Colonic mucosa (tissue), 4 donors: ENCODE data around the gene DAP. TPM values are rescaled to one million over a fixed set of nuclear protein-coding genes. Genes with fewer than 3 reads are reported as not detected.

ENCODE experiments used
- DNase-seq: peaks from one replicate; pipeline ENCODE4 v3.0.0-alpha.2; 2020
- H3K27ac ChIP-seq: fragments of 200-600 bp; one replicate; pipeline ENCODE4 v1.8.0; 2021
- H3K27me3 ChIP-seq: fragments of 200-600 bp; one replicate; pipeline ENCODE4 v1.8.0; 2021
- H3K36me3 ChIP-seq: fragments of 200-600 bp; one replicate; pipeline ENCODE4 v1.8.0; 2021
- H3K4me1 ChIP-seq: fragments of 200-600 bp; one replicate; pipeline ENCODE4 v1.8.0; 2021; ENCODE audit warnings: mild to moderate bottlenecking
- H3K4me3 ChIP-seq: fragments of 200-600 bp; one replicate; pipeline ENCODE4 v1.8.0; 2021
- H3K9ac ChIP-seq, 2 donors: one replicate each; pipeline ENCODE4 v1.7.0; 2013; ENCODE audit warnings: control low read depth in 2 of 2, low read depth in 2 of 2, low read length in 2 of 2
- H3K9me3 ChIP-seq: fragments of 200-600 bp; one replicate; pipeline ENCODE4 v1.8.0; 2021
- CTCF ChIP-seq: fragments of 200-600 bp; IDR thresholded peaks from one replicate; pipeline ENCODE4 v1.8.0; 2022; ENCODE audit warnings: antibody characterized with exemption, mild to moderate bottlenecking
- intact Hi-C: fragments of 100-400 bp; cut with DNase I; formaldehyde crosslinking; loops from one replicate; pipeline ENCODE4 v1.14.1; 2022
- total RNA-seq, 2 donors: library from RNA; stranded (reverse); fragmentation: NEBNext Ultra II Directional in 1 of 2; extraction: Animal tissue kit (Norgen Biotek cat#: 25700) in 1 of 2; gene quantifications; one replicate each; pipeline ENCODE4 v1.2.1, GENCODE V29; 2021
- donor health status: healthy.
- donor health status: DM: no; HTN: no; CAD: no.
- donor health status: DM: no; HTN: no; CAD: no.

DAP gene
- total RNA-seq, 2 donors from 2014 or later: 106 to 133 TPM

GRCh38 chr5:10743951-10744350 lies 17.1 kb downstream of the DAP start:
- no peaks in the 10 kb centered on the region for H3K27me3 ChIP-seq
- H3K9me3 ChIP-seq: no peaks in the 10 kb centered on the region
- no peak overlapping the region for H3K4me3 ChIP-seq
- intact Hi-C loops: no loop called here
- peaks cover 7% of the 10 kb centered on the region for H3K36me3 ChIP-seq
- no peak overlapping the region for H3K27ac ChIP-seq
- no peak overlapping the region for H3K9ac ChIP-seq
- no peak for DNase-seq
- no peak for TF ChIP-seq CTCF
- peaks cover 13% of the 10 kb centered on the region for H3K4me1 ChIP-seq

- no peak overlapping the region for H3K4me3 ChIP-seq
- TF ChIP-seq CTCF: no peak
- no peaks in the 10 kb centered on the region for H3K27me3 ChIP-seq
- H3K9me3 ChIP-seq: no peaks in the 10 kb centered on the region
- H3K27ac ChIP-seq: no peak overlapping the region
- H3K9ac ChIP-seq: no peak overlapping the region
- H3K4me1 ChIP-seq: peaks cover 13% of the 10 kb centered on the region
- intact Hi-C loops: no loop called here
- H3K36me3 ChIP-seq: peaks cover 7% of the 10 kb centered on the region
- DNase-seq: no peak
These were observed 17.5 kb downstream of the DAP start for GRCh38 chr5:10743526-10743925.

- intact Hi-C loops: no loop called here
- Histone ChIP-seq H3K9ac (no peak overlapping the region), H3K9me3 (no peaks in the 10 kb centered on the region), H3K4me3 (no peak overlapping the region), H3K27me3 (no peaks in the 10 kb centered on the region), H3K27ac (no peak overlapping the region), H3K4me1 (peaks cover 5% of the 10 kb centered on the region), H3K36me3 (peaks cover 7% of the 10 kb centered on the region)
- no peak for TF ChIP-seq CTCF
- DNase-seq: no peak
These were observed 19.4 kb downstream of the DAP start for GRCh38 chr5:10741661-10742060.

- Histone ChIP-seq H3K4me3 (no peak overlapping the region), H3K9ac (no peak overlapping the region), H3K4me1 (no peaks in the 10 kb centered on the region), H3K27ac (no peak overlapping the region), H3K9me3 (no peaks in the 10 kb centered on the region), H3K27me3 (no peaks in the 10 kb centered on the region), H3K36me3 (peaks cover 7% of the 10 kb centered on the region)
- no peak for DNase-seq
- intact Hi-C loops: no loop called here
- no peak for TF ChIP-seq CTCF
These were observed 20.6 kb downstream of the DAP start for GRCh38 chr5:10740384-10740783.

- H3K4me3 ChIP-seq: no peak overlapping the region
- no peak for DNase-seq
- H3K36me3 ChIP-seq: peaks cover 7% of the 10 kb centered on the region
- intact Hi-C loops: no loop called here
- no peak for TF ChIP-seq CTCF
- no peak overlapping the region for H3K27ac ChIP-seq
- H3K9ac ChIP-seq: no peak overlapping the region
- H3K4me1 ChIP-seq: no peaks in the 10 kb centered on the region
- no peaks in the 10 kb centered on the region for H3K27me3 ChIP-seq
- no peaks in the 10 kb centered on the region for H3K9me3 ChIP-seq
These were observed 23.2 kb downstream of the DAP start for GRCh38 chr5:10737880-10738279.

- Histone ChIP-seq H3K27me3 (no peaks in the 10 kb centered on the region), H3K9me3 (no peaks in the 10 kb centered on the region), H3K4me3 (no peak overlapping the region), H3K27ac (no peak overlapping the region), H3K4me1 (no peaks in the 10 kb centered on the region), H3K9ac (no peak overlapping the region), H3K36me3 (peaks cover 7% of the 10 kb centered on the region)
- no peak for TF ChIP-seq CTCF
- no peak for DNase-seq
- intact Hi-C loops: no loop called here
These were observed 24.2 kb downstream of the DAP start for GRCh38 chr5:10736808-10737207.
